ENCODE data around the gene MRPS15. TPM values are rescaled to one million over a fixed set of nuclear protein-coding genes. Genes with fewer than 3 reads are reported as not detected.

MRPS15 gene
- total and polyA plus RNA-seq, 12 donors = 86.1 to 505 (median 108) TPM

DNA sequence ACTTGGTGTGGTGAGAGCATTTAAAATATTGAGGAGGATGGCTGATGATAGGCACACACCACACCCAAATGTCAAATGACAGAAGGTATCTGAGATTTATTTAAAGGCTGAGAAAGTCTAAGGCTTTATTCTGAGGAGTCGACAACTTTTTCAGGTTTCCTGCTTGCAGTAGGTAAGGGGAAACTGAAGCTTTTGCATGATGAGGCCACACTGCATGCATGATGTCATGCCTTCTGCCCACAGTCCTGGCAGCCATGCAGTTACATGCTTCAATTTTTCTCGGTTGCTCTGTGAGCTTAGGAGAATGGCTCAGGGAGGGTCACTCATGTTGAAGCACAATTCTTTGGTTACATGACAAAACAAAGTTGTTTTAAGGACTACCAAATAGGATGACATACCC is 20.9 kb downstream of the MRPS15 start:
- 76 to 77% methylated on average over 2 of the region's 2 CpGs for WGBS, 2 donors
- H3K4me1 ChIP-seq = peaks cover 0 to 9% (median 0%) of the 10 kb centered on the region in 9 donors

GRCh38 chr1:36442337-36442736 is 21.8 kb downstream of the MRPS15 start:
- TF ChIP-seq CTCF (IDR thresholded peaks at IDR 0.05) = no peak
- Histone ChIP-seq H3K36me3 (peaks cover 0 to 36% (median 3%) of the 10 kb centered on the region in 9 donors), H3K27me3 (no peaks in the 10 kb centered on the region), H3K27ac (no peak overlapping the region), H3K4me3 (no peak overlapping the region), H3K4me1 (peaks cover 0 to 9% (median 0%) of the 10 kb centered on the region in 9 donors), H3K9me3 (no peaks in the 10 kb centered on the region)
- DNase-seq (no peak), ATAC-seq (no peak)
- WGBS, 2 donors = 87 to 92% methylated on average over 3 of the region's 3 CpGs
- intact Hi-C loops (cut with DNase I) = no loop called here

More for the DNA sequence above, 20.9 kb downstream of the MRPS15 start:
- DNase-seq = no peak
- Histone ChIP-seq H3K4me3 (no peak overlapping the region), H3K27me3 (no peaks in the 10 kb centered on the region), H3K36me3 (peaks cover 0 to 27% (median 0%) of the 10 kb centered on the region in 9 donors), H3K9me3 (no peaks in the 10 kb centered on the region), H3K27ac (no peak overlapping the region)
- ATAC-seq = no peak
- intact Hi-C loops (cut with DNase I) = no loop called here
- TF ChIP-seq CTCF (IDR thresholded peaks at IDR 0.05) = no peak

GRCh38 chr1:36440646-36441045 is 23.5 kb downstream of the MRPS15 start:
- WGBS, 2 donors = 90% methylated on average over 3 of the region's 3 CpGs
- DNase-seq (no peak), ATAC-seq (no peak)
- no peak overlapping the region for H3K4me3 ChIP-seq
- H3K4me1 ChIP-seq = no peaks in the 10 kb centered on the region
- no peaks in the 10 kb centered on the region for H3K27me3 ChIP-seq
- TF ChIP-seq CTCF (IDR thresholded peaks at IDR 0.05) = no peak
- intact Hi-C loops (cut with DNase I) = no loop called here
- H3K9me3 ChIP-seq = no peaks in the 10 kb centered on the region
- no peak overlapping the region for H3K27ac ChIP-seq
- peaks cover 0 to 48% (median 9%) of the 10 kb centered on the region in 9 donors for H3K36me3 ChIP-seq

DNA sequence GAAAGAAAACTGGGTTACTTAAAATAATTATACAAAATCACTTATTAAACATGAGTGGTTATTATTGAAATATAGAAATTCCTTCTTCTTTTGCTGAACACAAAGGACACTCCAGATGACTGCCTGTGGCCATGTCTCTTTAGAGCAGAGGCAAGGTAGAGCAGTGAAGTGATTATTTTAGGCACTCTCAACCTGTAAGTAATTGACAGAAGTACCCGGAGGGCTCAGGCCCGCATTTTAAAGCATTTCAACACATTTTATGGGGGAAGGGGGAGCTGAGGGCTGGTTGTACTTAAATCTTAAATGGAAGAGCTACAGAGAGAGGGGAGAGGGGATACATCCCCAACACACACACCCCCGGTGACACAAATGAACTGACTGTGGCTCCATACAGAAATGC is 24.1 kb downstream of the MRPS15 start:
- H3K4me3 ChIP-seq = no peak overlapping the region
- no peaks in the 10 kb centered on the region for H3K4me1 ChIP-seq
- H3K36me3 ChIP-seq = peaks cover 0 to 48% (median 9%) of the 10 kb centered on the region in 9 donors
- intact Hi-C loops (cut with DNase I) = no loop called here
- H3K27me3 ChIP-seq = no peaks in the 10 kb centered on the region
- no peak for ATAC-seq
- no peak for TF ChIP-seq CTCF (IDR thresholded peaks at IDR 0.05)
- no peak overlapping the region for H3K27ac ChIP-seq
- no peaks in the 10 kb centered on the region for H3K9me3 ChIP-seq
- WGBS, 2 donors = 77 to 86% methylated on average over 3 of the region's 3 CpGs
- DNase-seq = no peak

All from heart right ventricle (tissue), 16 donors.